H1 (cell line): ENCODE measurements around the gene PTPN13. TPM values are rescaled to one million over a fixed set of nuclear protein-coding genes. Genes with fewer than 3 reads are reported as not detected.

Experiments used
- MAFK ChIP-seq: IDR thresholded peaks from 2 replicates; pipeline ENCODE4 v1.6.1; 2012; ENCODE audit warnings: low read depth, mild to moderate bottlenecking, improper control_type of control experiment, low read length
- RFX5 ChIP-seq: IDR thresholded peaks from 2 replicates; pipeline ENCODE4 v1.6.1; 2011; ENCODE audit warnings: low read depth, low read length, improper control_type of control experiment, borderline replicate concordance
- RXRA ChIP-seq: IDR thresholded peaks from 2 replicates; pipeline ENCODE4 v1.6.1; 2011; ENCODE audit warnings: low read depth, mild to moderate bottlenecking, low read length, moderate library complexity; ENCODE audit not compliant: insufficient read depth
- SRF ChIP-seq: IDR thresholded peaks from 2 replicates; pipeline ENCODE4 v1.6.1; 2011; ENCODE audit warnings: mild to moderate bottlenecking, low read depth, low read length, moderate library complexity
- YY1 ChIP-seq: IDR thresholded peaks from 2 replicates; pipeline ENCODE4 v1.6.1; 2011; ENCODE audit warnings: low read depth, mild to moderate bottlenecking, low read length
- polyA plus RNA-seq, 7 experiments: library from polyadenylated mRNA; depleted of rRNA in 3 of 7; stranded (reverse) in 5 of 7; unstranded in 2 of 7; fragments of >200 nt in 5 of 7; fragments of 200-250 nt in 2 of 7; gene quantifications; 1 replicate in 5 of 7; 2 replicates in 1 of 7; 4 replicates in 1 of 7; pipeline versions ENCODE4 v1.2.1 to v1.2.3, GENCODE V29; 2011 to 2013; ENCODE audit warnings: missing spikeins in 2 of 7, mixed read lengths in 2 of 7
- total RNA-seq: library from RNA; stranded (reverse); fragmentation: NEBNext Ultra II Directional; extraction: Animal tissue kit (Norgen Biotek cat#: 25700); gene quantifications from 2 replicates; pipeline ENCODE4 v1.2.1, GENCODE V29; 2021
- TF ChIP-seq, protein P1 (sequence below): fragments of 300-600 bp; sonication (generic); IDR thresholded peaks from 2 replicates; pipeline ENCODE4 v1.7.1; 2012; ENCODE audit warnings: low read length, moderate library complexity, mild to moderate bottlenecking, inconsistent platforms; ENCODE audit not compliant: insufficient replicate concordance
- TF ChIP-seq, protein P2 (sequence below): IDR thresholded peaks from 2 replicates; pipeline ENCODE4 v1.6.1; 2012; ENCODE audit warnings: low read length, inconsistent platforms

Gene PTPN13
- total and polyA plus RNA-seq, 2 of the 8 experiments (the other 6 are each of a cell fraction or from before 2014, with no cell fraction given), result 12.7 to 57.9 TPM

DNA sequence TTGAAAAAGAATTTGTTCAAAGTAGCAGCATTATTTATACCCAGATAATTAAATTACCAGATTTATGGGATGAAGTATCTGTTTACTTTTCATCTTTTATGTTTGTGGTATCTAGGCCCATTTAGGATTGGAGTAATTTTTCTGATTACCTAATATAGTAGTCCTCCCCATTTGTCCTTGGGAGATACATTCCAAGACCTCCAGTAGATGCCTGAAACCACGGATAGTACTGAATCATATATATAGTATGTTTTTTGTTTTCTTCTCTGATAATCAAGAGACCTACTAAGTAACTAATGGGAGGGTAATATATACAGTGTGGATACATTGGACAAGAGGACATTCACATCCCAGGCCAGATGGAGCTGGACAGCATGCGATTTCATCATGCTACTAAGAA lies 30.7 kb upstream of the PTPN13 start (continued):
- no peak for TF ChIP-seq SRF
- no peak for TF ChIP-seq RXRA
- no peak for TF ChIP-seq MAFK
- TF ChIP-seq, protein P1, sequence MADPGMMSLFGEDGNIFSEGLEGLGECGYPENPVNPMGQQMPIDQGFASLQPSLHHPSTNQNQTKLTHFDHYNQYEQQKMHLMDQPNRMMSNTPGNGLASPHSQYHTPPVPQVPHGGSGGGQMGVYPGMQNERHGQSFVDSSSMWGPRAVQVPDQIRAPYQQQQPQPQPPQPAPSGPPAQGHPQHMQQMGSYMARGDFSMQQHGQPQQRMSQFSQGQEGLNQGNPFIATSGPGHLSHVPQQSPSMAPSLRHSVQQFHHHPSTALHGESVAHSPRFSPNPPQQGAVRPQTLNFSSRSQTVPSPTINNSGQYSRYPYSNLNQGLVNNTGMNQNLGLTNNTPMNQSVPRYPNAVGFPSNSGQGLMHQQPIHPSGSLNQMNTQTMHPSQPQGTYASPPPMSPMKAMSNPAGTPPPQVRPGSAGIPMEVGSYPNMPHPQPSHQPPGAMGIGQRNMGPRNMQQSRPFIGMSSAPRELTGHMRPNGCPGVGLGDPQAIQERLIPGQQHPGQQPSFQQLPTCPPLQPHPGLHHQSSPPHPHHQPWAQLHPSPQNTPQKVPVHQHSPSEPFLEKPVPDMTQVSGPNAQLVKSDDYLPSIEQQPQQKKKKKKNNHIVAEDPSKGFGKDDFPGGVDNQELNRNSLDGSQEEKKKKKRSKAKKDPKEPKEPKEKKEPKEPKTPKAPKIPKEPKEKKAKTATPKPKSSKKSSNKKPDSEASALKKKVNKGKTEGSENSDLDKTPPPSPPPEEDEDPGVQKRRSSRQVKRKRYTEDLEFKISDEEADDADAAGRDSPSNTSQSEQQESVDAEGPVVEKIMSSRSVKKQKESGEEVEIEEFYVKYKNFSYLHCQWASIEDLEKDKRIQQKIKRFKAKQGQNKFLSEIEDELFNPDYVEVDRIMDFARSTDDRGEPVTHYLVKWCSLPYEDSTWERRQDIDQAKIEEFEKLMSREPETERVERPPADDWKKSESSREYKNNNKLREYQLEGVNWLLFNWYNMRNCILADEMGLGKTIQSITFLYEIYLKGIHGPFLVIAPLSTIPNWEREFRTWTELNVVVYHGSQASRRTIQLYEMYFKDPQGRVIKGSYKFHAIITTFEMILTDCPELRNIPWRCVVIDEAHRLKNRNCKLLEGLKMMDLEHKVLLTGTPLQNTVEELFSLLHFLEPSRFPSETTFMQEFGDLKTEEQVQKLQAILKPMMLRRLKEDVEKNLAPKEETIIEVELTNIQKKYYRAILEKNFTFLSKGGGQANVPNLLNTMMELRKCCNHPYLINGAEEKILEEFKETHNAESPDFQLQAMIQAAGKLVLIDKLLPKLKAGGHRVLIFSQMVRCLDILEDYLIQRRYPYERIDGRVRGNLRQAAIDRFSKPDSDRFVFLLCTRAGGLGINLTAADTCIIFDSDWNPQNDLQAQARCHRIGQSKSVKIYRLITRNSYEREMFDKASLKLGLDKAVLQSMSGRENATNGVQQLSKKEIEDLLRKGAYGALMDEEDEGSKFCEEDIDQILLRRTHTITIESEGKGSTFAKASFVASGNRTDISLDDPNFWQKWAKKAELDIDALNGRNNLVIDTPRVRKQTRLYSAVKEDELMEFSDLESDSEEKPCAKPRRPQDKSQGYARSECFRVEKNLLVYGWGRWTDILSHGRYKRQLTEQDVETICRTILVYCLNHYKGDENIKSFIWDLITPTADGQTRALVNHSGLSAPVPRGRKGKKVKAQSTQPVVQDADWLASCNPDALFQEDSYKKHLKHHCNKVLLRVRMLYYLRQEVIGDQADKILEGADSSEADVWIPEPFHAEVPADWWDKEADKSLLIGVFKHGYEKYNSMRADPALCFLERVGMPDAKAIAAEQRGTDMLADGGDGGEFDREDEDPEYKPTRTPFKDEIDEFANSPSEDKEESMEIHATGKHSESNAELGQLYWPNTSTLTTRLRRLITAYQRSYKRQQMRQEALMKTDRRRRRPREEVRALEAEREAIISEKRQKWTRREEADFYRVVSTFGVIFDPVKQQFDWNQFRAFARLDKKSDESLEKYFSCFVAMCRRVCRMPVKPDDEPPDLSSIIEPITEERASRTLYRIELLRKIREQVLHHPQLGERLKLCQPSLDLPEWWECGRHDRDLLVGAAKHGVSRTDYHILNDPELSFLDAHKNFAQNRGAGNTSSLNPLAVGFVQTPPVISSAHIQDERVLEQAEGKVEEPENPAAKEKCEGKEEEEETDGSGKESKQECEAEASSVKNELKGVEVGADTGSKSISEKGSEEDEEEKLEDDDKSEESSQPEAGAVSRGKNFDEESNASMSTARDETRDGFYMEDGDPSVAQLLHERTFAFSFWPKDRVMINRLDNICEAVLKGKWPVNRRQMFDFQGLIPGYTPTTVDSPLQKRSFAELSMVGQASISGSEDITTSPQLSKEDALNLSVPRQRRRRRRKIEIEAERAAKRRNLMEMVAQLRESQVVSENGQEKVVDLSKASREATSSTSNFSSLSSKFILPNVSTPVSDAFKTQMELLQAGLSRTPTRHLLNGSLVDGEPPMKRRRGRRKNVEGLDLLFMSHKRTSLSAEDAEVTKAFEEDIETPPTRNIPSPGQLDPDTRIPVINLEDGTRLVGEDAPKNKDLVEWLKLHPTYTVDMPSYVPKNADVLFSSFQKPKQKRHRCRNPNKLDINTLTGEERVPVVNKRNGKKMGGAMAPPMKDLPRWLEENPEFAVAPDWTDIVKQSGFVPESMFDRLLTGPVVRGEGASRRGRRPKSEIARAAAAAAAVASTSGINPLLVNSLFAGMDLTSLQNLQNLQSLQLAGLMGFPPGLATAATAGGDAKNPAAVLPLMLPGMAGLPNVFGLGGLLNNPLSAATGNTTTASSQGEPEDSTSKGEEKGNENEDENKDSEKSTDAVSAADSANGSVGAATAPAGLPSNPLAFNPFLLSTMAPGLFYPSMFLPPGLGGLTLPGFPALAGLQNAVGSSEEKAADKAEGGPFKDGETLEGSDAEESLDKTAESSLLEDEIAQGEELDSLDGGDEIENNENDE, result no peak
- TF ChIP-seq RFX5, result no peak
- TF ChIP-seq, protein P2, sequence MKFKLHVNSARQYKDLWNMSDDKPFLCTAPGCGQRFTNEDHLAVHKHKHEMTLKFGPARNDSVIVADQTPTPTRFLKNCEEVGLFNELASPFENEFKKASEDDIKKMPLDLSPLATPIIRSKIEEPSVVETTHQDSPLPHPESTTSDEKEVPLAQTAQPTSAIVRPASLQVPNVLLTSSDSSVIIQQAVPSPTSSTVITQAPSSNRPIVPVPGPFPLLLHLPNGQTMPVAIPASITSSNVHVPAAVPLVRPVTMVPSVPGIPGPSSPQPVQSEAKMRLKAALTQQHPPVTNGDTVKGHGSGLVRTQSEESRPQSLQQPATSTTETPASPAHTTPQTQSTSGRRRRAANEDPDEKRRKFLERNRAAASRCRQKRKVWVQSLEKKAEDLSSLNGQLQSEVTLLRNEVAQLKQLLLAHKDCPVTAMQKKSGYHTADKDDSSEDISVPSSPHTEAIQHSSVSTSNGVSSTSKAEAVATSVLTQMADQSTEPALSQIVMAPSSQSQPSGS, result no peak
- no peak for TF ChIP-seq YY1
